GM12891 (cell line): Measurements from ENCODE around the gene LGI4.
"Not testable (repeated sequence)": the region's sequence is repeated elsewhere in the genome, so short reads cannot be mapped to it uniquely, and the experiment has no call there.

ENCODE experiments used
- POLR2A ChIP-seq: IDR thresholded peaks from 2 replicates; pipeline ENCODE4 v1.6.1; 2011; ENCODE audit warnings: low read depth, low read length, control low read depth
- TAF1 ChIP-seq: IDR thresholded peaks from 2 replicates; pipeline ENCODE4 v1.6.1; 2011; ENCODE audit warnings: low read depth, low read length, control low read depth

DNA sequence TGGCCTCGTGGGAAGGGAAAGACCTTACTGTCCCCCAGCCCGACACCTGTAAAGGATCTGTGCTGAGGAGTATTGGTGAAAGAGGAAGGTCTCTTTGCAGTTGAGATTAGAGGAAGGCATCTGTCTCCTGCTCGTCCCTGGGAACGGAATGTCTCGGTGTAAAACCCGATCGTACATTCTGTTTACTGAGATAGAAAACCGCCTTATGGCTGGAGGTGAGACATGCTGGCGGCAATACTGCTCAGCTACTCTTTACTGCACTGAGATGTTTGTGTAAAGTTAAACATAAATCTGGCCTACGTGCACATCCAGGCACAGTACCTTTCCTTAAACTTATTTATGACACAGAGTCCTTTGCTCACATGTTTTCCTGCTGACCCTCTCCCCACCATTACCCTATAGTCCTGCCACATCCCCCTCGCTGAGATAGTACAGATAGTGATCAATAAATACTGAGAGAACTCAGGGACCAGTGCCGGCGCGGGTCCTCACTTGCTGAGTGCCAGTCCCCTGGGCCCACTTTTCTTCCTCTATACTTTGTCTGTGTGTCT is 5.1 kb downstream of the LGI4 start:
- TF ChIP-seq TAF1, POLR2A: not testable (repeated sequence)
